ENCODE results near the gene LHX4.

LHX4 gene

GRCh38 chr1:180227861-180228647 lies 2.0 kb upstream of the LHX4 start:
- TF ChIP-seq CREB1 (IDR thresholded peaks at IDR 0.05; ENCODE audit: low read depth) (no peak), TCF12 (IDR thresholded peaks at IDR 0.05; ENCODE audit: low read depth) (no peak), EP300 (IDR thresholded peaks at IDR 0.05; ENCODE audit: borderline replicate concordance) (no peak), FOXM1 (IDR thresholded peaks at IDR 0.05; ENCODE audit: borderline replicate concordance, low read depth) (no peak)

- no peak for TF ChIP-seq TEAD4 (IDR thresholded peaks at IDR 0.05)
- peak; percentile 96 for TF ChIP-seq MAX (IDR thresholded peaks at IDR 0.05)
Measured at GRCh38 chr1:180228648-180229482, 1.2 kb upstream of the LHX4 start.

- TF ChIP-seq TCF12 (IDR thresholded peaks at IDR 0.05; ENCODE audit: low read depth), result 0 out of 2 replicates have a peak, but pooled peaks have one; percentile 37
- TF ChIP-seq MAX (IDR thresholded peaks at IDR 0.05), result no peak; the same call in 1 of the 2 replicates
- 0 out of 2 replicates have a peak, but pooled peaks have one; percentile 24 for TF ChIP-seq ZBTB7A (IDR thresholded peaks at IDR 0.05; ENCODE audit: low read depth)
- TF ChIP-seq EP300 (IDR thresholded peaks at IDR 0.05; ENCODE audit: borderline replicate concordance), result no peak
Measured at GRCh38 chr1:180230416-180230790, 339 bp downstream of the LHX4 start.

GRCh38 chr1:180230791-180231505 lies 884 bp downstream of the LHX4 start:
- TF ChIP-seq TAF1 (IDR thresholded peaks at IDR 0.05; ENCODE audit: low read depth), result 0 out of 2 replicates have a peak, but pooled peaks have one; percentile 17
- TF ChIP-seq EP300 (IDR thresholded peaks at IDR 0.05; ENCODE audit: borderline replicate concordance), result peak; percentile 38; the same call in 1 of the 2 replicates
- 0 out of 2 replicates have a peak, but pooled peaks have one; percentile 3 for TF ChIP-seq RAD21 (IDR thresholded peaks at IDR 0.05; ENCODE audit: low read depth)
- 0 out of 2 replicates have a peak, but pooled peaks have one; percentile 12 for TF ChIP-seq TCF12 (IDR thresholded peaks at IDR 0.05; ENCODE audit: low read depth)
- TF ChIP-seq MAX (IDR thresholded peaks at IDR 0.05), result peak; percentile 66
- no peak; the same call in 1 of the 2 replicates for TF ChIP-seq ZBTB7A (IDR thresholded peaks at IDR 0.05; ENCODE audit: low read depth)
- TF ChIP-seq TEAD4 (IDR thresholded peaks at IDR 0.05), result peak; percentile 98
- no peak for TF ChIP-seq CEBPB (IDR thresholded peaks at IDR 0.05)

- TF ChIP-seq RAD21 (IDR thresholded peaks at IDR 0.05; ENCODE audit: low read depth), result peak; percentile 35; the same call in 1 of the 2 replicates
- TF ChIP-seq TCF12 (IDR thresholded peaks at IDR 0.05; ENCODE audit: low read depth), result 0 out of 2 replicates have a peak, but pooled peaks have one; percentile 12
- TF ChIP-seq NFIC (IDR thresholded peaks at IDR 0.05), result peak; percentile 87
- TF ChIP-seq YY1 (IDR thresholded peaks at IDR 0.05; ENCODE audit: low read depth), result no peak
Measured at GRCh38 chr1:180231506-180231921, 1.4 kb downstream of the LHX4 start.

- no peak for TF ChIP-seq RAD21 (IDR thresholded peaks at IDR 0.05; ENCODE audit: low read depth)
- TF ChIP-seq TCF12 (IDR thresholded peaks at IDR 0.05; ENCODE audit: low read depth), result no peak
- no peak for TF ChIP-seq YY1 (IDR thresholded peaks at IDR 0.05; ENCODE audit: low read depth)
- TF ChIP-seq ZBTB7A (IDR thresholded peaks at IDR 0.05; ENCODE audit: low read depth), result no peak
- no peak for TF ChIP-seq USF1 (IDR thresholded peaks at IDR 0.05)
- no peak for TF ChIP-seq NFIC (IDR thresholded peaks at IDR 0.05)
- no peak for TF ChIP-seq REST (IDR thresholded peaks at IDR 0.05; ENCODE audit: low read depth)
- TF ChIP-seq EP300 (IDR thresholded peaks at IDR 0.05; ENCODE audit: borderline replicate concordance), result no peak
- no peak for TF ChIP-seq EGR1 (IDR thresholded peaks at IDR 0.05)
- TF ChIP-seq FOXM1 (IDR thresholded peaks at IDR 0.05; ENCODE audit: borderline replicate concordance, low read depth), result no peak
- TF ChIP-seq CREB1 (IDR thresholded peaks at IDR 0.05; ENCODE audit: low read depth), result no peak
- no peak for TF ChIP-seq TAF1 (IDR thresholded peaks at IDR 0.05; ENCODE audit: low read depth)
- no peak for TF ChIP-seq CEBPB (IDR thresholded peaks at IDR 0.05)
- TF ChIP-seq MAX (IDR thresholded peaks at IDR 0.05), result no peak
Measured at GRCh38 chr1:180231936-180232335, 1.9 kb downstream of the LHX4 start.

GRCh38 chr1:180232521-180233043 lies 2.5 kb downstream of the LHX4 start:
- no peak for TF ChIP-seq CEBPB (IDR thresholded peaks at IDR 0.05)
- TF ChIP-seq RAD21 (IDR thresholded peaks at IDR 0.05; ENCODE audit: low read depth), result no peak
- no peak for TF ChIP-seq ZBTB7A (IDR thresholded peaks at IDR 0.05; ENCODE audit: low read depth)
- TF ChIP-seq TEAD4 (IDR thresholded peaks at IDR 0.05), result no peak
- no peak for TF ChIP-seq MAX (IDR thresholded peaks at IDR 0.05)
- no peak for TF ChIP-seq TCF12 (IDR thresholded peaks at IDR 0.05; ENCODE audit: low read depth)
- TF ChIP-seq REST (IDR thresholded peaks at IDR 0.05; ENCODE audit: low read depth), result no peak
- TF ChIP-seq EP300 (IDR thresholded peaks at IDR 0.05; ENCODE audit: borderline replicate concordance), result no peak
- TF ChIP-seq TAF1 (IDR thresholded peaks at IDR 0.05; ENCODE audit: low read depth), result no peak
- TF ChIP-seq YY1 (IDR thresholded peaks at IDR 0.05; ENCODE audit: low read depth), result no peak
- TF ChIP-seq USF1 (IDR thresholded peaks at IDR 0.05), result no peak
- no peak for TF ChIP-seq EGR1 (IDR thresholded peaks at IDR 0.05)
- no peak for TF ChIP-seq FOXM1 (IDR thresholded peaks at IDR 0.05; ENCODE audit: borderline replicate concordance, low read depth)
- no peak for TF ChIP-seq CREB1 (IDR thresholded peaks at IDR 0.05; ENCODE audit: low read depth)
- TF ChIP-seq NFIC (IDR thresholded peaks at IDR 0.05), result no peak

Measured in Ishikawa (cell line).